SKM-1 (cell line): ENCODE measurements around the gene KCNG1.

Experiments
- DNase-seq: peaks from one replicate; lab custom pipeline; 2025; ENCODE audit not compliant: unreplicated experiment; lab: John Stamatoyannopoulos, UW

KCNG1 gene

DNA sequence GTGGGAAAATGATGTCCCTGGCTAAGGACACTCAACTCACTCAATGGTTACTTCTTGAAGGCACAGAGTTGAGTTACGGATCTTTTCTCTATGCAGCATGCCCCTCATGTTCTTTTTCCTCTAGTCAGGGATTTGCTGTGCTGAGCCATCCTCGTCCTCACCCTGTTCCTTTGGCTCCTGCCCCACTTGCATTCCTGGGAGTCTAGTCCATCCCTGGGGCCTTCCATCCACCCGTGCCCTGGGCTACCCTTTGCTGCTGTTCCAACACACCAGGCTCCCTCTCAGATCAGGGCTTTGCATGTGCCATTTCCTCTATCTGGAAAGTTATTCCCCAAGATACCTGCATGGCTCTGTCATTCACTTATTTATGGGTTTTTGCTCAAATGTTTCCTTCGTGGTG lies 13.3 kb upstream of the KCNG1 start:
- no peak for DNase-seq

DNA sequence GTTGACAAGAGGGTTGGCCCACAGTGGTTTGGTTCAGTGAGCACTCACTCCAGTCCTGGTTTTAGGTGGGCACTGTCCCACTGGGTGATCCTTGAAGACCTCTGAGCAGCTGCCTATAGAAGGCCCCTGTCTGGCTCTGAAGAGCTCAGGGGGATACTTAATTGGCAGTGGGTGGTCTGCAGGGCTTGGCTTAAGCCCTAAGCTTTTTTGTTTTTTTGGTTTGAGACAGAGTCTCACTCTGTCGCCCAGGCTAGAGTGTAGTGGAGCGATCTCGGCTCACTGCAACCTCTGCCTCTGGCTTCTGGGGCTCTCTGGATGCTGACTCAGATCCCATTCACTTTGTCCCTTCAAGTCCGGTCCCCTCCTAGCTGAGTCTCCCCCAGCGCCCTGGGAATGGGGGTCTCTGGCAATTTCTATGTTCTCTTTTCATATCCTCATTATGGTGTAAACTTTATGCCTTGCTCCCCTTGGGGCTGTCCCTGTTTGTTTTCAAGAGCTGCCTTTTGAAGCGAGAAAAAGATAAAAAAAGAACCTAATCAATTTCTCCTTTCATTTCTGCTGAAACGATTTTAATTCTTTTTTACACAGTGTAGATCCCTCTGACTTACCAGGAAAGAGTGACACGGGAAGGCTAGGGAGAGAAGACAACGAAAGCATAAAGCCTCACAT lies 12.2 kb upstream of the KCNG1 start:
- no peak for DNase-seq

DNA sequence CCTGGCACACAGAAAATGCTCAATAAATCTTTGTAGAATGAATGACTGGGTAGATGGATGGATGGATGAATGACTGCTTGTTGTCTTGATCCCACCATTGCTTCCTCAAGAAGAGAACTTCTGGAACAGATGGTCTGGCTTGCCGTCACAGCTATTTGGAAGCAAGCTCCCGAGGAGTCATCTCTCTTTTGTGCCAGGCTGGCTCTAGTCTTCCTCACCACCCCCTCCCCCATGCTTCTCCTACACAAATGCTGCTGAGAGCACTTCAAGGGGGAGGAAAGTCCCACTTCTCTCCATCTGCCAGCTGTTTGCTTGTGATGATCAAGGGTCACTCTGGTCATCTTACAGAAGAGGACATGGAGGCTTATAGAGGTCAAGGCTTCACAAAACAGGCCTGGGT lies 11.6 kb upstream of the KCNG1 start:
- DNase-seq = no peak

DNA sequence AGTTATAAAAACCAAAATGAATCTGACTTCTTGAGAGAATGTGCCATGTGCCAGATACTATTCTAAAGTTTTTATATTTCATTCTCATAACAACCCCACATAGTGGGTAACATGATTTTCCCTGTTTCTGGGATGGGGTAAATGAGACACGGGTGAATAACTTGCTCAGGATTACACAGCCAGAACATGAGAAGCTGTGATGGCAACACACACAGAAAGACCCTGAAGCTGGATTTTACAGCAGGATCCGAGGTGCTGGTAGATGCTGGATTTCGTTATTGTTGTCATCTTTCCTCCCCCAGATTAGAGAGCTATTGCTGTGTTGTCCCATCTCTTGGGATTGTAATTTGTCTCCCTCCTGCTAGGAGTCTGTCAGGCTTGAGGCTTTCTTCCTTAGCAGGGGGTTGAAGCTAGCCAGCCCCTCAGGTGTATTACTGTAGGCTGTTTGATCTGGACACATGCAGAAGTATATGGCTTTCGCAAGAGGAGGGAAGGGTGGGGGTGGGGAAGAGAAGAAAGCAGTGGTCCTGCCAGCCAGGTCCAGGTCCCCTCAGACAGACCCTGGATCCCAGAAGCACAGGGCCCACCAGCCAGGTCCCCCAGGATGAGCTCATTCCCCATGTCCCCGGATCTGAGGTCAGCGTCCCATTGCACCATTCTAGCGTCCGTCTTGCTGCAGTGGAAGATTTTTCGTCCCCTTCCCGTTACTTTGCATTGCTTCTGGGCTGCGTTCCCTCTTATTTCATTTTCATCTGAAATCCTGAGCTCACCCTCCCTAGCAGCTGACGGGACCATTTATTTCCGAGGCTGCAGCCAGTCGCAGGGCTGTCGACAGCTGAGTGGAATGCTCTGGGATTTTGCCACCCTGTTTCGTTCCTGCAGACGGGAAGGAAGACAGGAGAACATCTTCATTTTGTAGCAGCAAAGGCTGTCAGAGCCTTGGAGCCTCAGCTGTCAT lies 7.3 kb upstream of the KCNG1 start:
- no peak for DNase-seq

DNA sequence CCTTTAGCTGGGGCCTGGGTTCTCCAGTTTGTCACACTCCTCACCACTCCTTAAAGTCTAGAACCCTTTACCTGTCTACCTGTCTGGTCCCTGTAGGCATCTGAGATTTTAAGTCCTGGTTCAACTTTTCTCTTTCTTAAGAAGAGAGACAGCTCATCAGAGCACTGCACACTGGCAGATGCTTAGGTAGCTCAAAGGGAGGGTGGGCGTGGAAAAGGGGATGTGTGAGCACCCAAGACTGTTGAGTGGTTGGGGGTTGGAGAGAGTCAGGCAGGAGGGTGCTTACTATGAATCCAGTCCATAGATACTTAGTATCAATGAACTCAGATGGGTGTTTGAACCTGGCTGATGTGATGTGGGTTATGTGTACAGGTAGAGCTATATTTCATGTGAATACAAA lies 6.6 kb upstream of the KCNG1 start:
- no peak for DNase-seq

DNA sequence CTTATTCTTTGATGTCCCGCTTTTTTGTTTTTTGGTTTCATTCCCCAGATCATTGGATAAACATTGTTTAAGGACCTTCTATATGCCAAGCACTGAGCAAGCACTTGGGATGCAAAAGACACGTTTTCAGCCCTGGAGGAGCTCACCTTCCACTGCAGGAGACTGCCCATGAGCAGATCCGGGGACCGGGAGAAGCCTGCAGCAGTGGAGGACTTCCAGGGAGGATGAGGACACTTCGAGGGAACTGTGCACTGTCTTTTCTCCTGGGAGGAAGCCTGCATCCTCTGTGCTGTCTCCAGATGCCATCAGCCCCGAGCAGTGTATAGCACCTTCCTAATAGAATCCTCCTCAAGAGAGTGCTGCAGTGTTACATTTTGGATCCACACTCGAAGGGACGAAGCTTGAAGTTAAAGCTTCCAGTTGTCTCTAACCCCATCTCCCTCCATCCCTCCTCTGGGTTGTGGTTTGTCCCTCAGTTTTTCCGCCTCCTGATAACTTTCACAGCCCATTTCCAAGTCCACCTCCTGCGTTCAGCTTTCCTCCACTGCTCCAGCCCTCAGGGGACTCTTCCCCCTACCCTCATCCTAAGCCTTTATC lies 5.8 kb upstream of the KCNG1 start:
- DNase-seq = no peak

DNA sequence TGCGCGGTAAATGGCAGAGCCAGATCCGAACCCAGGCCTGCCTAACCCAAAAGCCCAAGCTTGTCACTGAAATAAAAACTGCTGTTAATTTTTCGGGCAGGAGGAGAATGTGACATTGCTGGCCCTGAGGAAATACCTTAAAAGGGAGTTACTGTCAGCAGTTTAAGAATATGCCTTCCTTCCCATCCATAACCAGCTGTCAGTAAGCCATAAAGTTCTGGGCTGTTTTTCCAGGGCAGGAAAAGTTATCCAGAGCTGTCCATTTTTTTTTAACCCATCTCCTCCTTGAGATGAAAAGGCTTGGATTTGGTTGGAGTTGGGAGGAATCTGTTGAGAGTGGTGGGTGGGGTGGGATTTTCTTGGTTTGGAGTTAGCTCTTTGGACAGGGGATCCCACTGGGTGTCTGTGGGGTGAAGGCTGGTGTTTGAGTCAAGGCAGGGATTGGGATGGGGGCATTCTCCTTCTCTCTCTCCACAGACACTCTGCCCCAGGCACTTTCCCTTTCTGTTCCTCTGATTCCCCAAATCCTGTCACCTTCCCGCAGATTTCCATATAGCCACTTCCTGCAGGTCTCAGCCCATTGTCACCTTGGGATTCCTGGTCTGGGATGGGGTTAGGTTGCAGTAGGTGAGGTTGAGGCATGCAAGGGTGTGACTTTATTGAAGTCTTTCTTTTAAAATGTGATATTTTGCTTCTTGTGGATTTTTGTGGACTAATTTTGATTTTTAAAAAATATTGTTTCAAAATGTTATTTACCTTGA lies 4.3 kb upstream of the KCNG1 start:
- no peak for DNase-seq

DNA sequence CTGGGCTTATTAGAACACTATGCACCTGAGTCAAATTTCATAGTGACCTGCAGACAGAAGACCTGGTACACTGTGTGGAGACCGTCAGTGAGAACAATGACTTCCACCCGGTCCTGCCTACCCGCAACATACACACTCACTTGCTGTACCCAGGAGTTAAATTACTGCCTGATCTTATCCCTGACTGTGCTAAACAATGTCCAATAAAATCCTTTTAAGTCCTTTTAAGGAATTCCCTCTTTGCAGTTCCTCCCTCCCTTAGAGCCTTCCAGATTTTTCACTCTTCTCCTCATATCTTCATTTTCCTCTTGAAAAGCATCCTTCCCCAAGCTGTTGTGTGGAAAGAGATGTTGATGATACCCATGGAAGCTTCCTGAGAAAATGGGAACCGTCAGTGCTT lies 3.4 kb upstream of the KCNG1 start:
- DNase-seq = no peak

DNA sequence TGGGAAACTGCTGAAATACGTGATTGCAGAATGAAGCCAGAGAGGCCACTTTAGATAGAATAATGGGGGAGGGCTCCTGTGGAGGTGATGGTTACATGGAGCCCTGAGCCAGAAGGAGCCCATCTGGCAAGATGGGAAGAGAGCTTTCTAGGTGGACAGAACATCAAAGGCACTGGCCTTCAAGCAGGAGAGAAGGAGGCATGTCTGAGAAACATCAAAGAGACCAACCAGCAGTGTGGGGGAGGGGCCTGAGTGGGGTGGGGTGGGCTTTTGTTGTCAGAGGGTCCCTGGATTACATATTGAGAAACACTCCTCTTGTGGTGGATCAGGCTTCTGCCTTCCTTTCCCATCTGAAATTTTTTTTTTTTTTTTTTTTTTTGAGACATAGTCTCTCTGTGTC lies 1.9 kb upstream of the KCNG1 start:
- DNase-seq = no peak

DNA sequence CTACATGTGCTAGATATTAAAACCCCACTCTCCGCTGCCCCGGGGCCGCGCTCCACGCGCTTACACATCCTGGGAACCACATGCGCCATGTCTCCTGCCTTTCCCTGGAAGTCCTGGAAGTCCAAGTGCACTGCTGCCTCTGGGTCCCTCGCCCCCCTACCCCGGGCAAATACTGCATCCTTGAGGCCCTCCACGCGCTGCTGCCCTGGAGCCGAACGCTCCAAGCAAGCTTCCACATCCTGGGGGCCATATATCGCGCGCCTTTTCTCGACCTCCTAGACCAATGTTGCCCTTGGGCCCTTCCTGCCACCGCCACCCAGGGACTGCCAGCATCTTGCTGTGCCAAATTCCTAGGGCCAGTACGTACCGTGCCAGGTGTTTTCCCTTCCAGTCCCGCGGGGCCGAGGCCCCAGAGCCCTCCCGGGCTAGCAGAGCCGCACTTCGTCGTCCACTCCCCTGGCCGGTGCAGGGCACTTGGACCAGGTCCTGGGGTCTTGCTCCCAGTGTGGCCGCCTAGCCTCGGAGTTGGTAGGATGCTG lies 779 bp upstream of the KCNG1 start:
- no peak for DNase-seq

DNA sequence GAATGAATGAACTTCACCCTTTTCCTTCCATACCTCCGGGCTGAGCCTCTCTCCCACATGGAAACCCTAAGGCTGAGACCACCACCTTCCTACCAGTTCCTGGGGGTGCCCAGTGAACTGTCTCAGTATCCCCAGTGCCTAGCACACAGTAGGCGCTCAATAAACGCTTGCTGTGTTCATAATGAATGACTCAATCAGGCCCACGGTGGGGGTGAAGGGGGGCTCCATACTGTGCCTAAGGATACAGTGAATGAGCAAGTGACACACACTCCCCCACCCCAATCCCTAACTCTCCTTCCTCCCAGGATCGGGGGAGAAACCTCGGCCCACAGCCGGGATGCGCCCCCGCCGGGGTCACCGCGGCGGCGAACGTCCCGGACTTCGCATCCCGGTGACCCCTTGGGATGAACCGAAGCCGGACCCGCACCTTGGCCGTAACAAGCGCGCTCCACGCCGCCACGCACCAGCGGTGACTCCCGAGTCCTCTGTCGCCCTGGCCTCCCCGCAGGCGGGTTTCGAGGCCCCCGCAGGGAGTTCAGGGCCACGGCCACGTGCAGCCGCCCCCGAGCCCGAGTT lies 592 bp downstream of the KCNG1 start:
- DNase-seq = no peak

DNA sequence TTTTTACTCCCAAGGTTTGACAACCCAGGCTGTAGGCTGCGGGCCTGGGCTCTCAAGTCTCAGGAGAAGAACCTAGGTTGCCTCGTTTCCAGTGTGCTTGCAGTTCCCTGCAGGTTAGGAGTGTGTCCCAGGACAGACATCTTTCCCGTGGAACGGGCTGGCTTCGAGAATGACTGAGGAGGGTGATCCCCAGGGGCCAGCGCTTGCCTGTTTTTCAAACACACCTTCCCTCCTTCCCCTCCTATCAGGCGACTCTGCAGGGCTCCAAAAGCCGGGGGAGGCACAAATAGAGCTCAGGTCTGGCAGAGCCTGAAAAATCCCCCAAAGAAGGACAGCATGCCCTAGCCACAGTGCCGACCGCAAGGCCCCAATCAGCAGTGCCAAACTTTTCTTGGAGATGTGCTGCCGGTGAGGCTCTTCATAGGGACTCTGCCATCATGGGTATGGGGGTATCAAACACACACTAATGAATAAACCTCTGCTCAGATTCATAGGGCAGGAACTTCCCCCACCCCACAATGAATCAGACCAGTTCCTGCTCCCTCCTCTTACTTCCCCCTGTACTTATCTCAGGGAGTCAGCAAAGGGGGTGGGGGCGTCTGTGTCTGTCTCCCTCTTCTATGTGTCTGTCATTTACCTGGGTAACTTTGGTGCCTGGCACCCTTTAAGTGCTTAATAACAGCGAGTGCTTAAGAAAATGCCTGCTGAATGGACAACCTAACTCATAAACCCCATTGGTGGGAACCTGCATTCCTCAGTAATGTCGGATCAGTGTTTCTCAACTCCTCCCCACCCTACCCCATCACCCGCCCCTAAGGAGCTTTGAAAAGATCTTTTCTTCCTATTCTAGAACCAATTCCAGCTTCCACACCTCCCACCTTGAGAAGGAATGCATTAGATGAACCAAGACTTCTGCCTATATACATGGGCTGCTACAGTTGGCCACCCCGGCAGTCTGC lies 1.6 kb downstream of the KCNG1 start:
- no peak for DNase-seq

DNA sequence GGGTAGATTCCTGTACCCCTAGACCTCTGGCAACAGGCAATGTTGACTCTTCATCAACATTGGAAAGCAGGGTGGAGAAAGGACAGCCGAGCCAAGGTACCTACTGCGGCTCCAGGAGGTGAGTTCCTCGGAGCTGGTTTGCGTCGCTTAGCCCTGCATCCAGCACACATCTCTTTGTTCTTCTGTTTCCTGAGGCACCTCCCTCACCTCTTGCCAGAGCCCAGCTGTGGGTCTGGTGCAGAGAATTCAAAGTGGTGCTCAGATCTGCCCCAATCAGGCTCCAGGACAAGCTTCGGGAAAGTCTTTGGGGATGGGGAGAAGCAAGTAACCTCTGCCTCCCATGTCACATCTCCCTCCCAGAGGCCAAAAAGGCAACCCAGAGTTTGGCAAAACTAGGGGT lies 2.2 kb downstream of the KCNG1 start:
- DNase-seq = no peak

DNA sequence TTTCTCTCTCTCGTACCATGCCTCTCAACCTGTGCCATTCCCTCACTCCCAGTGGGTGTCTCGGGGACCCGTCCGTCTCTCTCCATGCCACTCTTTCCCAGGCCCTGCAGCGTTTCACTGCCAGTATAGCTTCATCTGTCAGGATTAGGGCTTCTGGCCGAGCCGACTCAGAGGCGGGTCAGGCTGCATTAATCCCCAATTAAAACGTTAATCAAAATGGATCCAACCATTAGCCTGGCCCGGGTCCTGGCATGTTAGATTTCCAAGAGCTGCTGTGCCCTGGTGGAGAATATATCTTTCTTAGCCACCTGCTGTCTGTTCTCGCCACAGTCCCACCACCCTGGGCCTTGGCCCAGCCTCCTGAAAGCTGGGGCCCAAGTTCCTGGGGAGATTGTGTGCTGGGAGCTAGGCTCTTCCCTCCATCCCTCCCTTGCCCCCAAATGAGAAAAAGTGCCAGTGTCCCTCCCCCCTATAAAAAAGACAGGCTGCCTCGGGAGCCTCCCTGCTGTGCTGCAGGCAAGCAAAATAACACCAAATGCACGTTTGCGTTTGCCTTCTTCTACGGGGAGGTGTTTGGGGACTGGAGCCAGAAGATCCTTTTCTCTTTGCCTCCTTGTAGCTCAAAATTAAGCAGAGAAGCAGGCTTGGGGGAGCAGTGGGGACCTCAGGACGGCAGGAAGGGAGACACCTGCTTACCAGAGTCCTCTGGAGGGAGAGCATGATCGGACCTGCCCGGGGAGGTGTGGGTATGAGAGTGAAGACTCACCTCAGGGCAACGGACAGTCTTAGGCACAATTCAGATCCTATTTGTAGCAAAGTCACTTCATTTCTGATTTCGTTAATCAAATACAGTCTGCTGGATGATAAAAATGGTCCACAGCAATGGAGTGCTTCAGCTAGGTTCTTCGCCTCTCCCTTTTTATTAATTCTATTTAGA lies 3.0 kb downstream of the KCNG1 start:
- no peak for DNase-seq

DNA sequence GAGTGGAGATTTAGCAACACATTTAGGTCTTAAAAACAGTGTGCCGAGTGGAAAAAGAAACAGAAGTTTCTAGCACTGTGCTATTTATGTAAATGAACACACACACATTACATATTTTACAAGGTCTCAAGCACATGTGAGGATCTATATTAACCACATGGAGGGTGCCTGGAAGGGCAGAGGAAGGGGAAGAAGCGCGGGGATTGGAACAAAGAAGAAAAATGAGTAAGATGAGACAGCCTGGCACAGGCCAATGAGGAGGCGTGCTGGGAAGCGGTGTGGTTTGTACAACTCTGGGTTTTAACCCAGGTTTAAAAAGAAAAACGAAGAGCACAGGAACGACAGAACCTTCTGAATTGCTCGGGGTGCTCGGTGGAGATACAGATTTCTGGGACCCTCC lies 5.7 kb downstream of the KCNG1 start:
- no peak for DNase-seq

DNA sequence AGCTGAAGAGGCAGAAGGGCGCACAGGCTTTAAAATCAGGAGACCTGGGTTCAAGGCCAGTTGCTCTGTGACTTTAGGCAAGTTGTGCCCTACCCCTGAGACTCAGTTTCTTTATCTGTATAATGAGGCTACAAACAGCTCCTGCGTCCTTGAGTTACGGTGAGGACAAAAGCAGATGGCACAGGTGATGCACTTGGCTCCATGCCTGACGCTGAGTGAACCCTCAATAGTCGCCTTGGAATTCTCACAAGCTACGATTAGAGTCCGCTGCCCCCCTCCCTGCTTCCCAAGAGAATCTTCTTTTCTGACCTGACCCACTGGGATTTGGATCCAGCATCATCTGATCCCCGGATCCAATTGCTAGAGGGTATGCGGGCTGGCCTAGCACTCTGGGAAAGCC lies 6.4 kb downstream of the KCNG1 start:
- no peak for DNase-seq

DNA sequence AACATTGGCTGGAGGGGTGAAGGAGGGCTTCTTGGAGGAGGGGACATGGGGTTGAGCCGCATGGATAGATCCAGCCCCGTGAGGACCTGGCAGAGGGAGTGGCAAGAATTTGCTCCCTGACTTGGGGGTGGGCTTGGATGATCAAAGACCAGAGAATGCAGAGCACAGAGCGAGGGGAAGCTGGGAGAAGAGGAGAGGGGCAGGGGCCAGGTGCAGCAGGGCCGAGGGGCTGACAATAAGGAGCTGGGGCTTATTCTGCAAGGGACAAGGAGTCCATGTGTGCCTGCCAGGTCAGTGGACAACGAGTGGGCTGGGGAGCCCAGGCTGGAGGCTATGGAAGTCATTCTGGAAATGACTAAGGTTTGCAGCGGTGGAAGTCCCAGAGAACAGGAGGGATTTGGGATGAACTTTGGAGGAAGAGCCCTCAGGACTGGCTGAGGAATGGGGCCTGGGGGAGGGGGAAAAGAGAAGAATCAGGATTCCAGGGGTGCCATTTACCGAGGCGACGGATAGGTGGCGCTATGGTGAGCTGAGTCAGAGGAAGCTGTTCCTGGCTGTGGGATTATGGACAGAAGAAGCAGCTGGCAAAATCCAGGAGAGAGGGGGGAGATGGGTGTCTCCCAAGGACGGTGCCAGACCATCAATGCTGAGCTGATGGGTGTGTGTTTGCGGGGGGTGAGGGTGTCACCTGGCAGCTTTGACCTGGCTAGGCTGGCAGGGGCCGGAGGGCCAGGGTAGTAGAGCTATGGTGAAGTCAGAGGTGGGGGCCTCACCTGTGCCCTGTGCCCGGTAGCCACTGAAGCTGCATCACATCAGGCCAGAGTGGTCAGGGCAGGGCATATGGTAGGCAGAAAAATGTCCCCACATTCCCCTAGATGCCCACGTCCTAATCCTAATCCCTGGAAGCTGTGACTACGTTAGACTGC lies 7.8 kb downstream of the KCNG1 start:
- DNase-seq = peak; percentile 25
